NCI-H1436 treated with DMSO at 0.1 percent for 48 hours (cell line): ENCODE data around the gene RGL4.

Source experiments
- DNase-seq: peaks from one replicate; lab custom pipeline; 2025; lab: John Stamatoyannopoulos, UW

Gene RGL4

GRCh38 chr22:23743303-23743705 lies 52.5 kb downstream of the RGL4 start:
- no peak for DNase-seq

GRCh38 chr22:23744001-23744400 lies 53.2 kb downstream of the RGL4 start:
- no peak for DNase-seq

GRCh38 chr22:23744485-23744884 lies 53.7 kb downstream of the RGL4 start:
- DNase-seq, result no peak

- no peak for DNase-seq
These were observed 55.0 kb downstream of the RGL4 start for GRCh38 chr22:23745791-23746190.
